Measurements from ENCODE around the gene PHTF2.

The PHTF2 gene

DNA sequence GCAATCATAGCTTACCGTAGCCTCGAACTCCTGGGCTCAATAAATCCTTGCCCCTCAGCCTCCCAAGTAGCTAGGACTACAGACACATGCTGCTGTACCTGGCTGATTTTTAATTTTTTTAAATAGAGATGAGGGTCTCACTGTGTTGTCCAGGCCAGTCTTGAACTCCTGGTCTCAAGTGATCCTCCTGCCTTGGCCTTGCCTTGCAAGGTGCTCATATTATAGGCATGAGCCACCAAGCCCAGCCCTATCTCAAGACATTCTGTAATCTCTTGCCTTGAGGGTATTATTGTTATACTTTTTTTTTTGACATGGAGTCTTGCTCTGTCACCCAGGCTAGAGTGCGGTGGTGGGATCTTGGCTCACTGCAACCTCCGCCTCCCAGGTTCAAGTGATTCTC, 86.6 kb downstream of the PHTF2 start:
- DNase-seq: no peak

DNA sequence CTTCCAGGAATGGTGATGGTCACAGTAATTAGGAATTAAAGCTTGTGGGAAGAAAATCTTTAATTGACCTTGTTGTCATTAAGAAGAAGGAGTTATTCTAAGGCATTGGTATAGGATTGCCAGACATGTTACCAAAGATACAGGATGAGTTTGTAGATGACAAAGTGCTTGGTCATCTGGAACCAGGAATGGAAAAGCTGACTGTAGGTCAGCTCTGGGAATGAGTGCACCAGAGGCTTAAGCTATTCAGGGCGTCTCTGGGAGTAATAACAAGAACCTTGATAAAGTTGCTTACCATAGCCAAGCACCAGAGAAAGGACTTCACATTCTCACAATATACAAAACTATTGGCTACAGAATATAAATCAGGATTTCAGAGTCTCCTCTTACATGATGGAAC, 89.0 kb downstream of the PHTF2 start:
- no peak for DNase-seq

DNA sequence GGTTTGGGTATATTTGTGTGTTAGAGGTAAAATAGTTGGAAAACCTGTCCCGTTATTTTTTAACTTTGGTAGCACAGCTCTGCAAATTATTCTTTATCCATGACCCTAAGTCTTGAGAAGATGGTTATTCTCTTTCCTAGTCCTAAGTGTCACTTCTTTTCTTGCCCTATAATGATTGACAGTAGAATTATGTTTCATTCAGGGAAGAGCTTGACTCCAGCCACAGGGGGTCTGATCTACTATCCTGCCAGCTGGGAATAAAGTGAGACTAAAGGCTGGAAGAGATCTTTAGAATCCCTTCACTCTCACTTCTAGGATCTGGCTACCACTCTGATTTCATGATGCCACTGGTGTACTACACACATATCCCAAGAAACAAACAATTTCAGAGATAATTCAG, 90.4 kb downstream of the PHTF2 start:
- DNase-seq: no peak

DNA sequence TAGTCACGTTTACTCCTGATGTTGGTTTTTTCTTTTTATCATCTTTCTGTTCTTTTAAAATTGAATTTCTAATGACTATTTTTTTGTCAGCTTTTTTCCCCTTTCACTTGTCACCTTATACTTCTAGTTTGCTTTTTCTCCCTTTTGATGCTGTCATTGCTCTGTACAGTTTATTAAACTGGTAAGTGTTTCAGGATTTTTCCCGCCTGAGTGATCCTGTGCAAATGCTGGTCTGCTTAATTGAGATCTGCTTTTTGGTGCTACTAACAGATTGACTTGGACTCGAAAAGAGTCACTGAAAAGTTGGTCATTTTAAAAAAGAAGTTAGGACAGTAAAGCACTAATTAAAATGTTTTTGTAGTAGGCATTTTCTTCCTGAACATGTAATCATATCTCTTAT, 95.2 kb downstream of the PHTF2 start:
- DNase-seq: no peak

DNA sequence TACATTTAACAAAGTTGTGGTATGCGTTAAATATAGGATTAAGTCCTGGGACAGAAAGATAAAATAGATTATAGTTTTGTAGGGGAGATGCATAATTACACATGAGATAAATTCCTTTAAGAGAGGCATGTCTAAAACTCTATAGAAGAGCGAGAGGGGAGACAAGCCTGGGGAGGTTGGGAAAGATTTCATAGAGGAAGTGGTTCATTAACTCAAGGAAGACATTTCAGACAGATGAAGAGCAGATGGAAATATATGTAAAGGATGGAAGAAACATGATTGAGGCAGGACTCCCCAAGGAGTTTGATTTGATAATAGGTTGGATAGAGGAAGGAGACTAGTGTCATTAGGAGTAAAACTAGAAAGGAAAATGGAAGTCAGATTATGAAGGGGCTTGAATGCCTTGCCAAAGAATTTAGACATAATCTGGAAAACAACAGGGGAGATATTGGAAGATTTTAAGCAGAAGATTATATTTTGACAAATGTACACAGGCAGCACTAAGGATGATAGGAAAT, 96.1 kb downstream of the PHTF2 start:
- no peak for DNase-seq

DNA sequence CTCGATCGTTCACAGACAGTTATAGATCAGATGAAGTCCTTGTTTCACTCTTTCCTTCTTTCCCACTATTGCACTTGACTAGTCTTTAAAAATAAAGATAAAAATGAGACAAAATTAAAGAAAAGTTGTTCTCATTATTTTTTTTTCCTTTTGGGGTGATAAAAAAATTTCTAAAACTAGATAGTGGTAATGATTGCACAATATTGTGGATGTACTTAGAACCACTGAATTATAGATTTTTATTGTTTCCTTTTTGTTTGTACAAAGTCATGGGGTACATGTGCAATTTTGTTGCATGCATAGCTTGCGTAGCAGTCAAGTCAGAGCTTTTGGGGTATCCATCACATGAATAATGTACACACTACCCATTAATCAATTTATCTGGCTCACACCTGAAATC, 97.3 kb downstream of the PHTF2 start:
- DNase-seq: no peak

DNA sequence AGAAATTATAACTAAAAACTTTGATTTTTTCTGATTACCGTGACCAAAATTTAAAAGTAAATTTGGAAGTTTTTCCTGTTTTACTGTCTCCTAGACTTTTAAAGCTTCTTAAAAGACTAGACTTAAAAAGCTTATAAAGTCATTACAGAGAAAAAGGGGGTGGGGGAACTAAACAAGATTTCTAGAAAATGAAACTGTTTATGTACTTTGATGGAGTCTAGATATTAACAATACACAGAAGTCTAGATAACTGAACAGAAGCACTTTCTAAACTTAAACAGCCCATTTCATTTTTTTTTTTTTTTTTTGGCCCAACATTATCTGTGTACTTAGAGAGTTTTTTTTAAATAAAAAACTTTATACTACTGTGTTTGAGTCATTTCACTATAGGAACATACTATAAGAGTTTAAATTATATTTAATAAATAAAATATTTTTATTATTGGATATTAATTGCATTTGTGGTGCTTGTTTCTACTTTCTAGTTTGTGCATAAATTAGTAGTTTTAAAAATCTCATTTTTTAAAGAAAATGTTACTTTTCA, 98.5 kb downstream of the PHTF2 start:
- DNase-seq: no peak

DNA sequence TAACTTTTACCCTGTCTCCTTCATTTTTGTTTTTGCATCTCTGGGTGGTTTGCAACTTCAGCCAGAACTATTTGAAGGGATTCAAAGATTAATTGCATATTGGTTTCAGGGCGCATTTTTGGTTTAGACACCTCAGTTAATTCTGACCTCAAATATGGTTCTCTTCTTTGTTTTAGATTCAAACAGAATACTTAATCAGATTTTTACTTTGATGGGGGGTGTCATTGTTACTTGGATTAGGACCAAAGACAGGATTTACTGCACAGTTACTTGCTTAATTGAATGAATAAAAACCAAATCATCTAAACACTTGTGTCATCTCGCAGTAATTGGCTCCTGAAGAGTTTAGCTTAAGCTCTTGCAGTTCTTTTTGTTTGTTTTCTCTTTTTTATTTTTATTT, 100.9 kb downstream of the PHTF2 start:
- DNase-seq: no peak

DNA sequence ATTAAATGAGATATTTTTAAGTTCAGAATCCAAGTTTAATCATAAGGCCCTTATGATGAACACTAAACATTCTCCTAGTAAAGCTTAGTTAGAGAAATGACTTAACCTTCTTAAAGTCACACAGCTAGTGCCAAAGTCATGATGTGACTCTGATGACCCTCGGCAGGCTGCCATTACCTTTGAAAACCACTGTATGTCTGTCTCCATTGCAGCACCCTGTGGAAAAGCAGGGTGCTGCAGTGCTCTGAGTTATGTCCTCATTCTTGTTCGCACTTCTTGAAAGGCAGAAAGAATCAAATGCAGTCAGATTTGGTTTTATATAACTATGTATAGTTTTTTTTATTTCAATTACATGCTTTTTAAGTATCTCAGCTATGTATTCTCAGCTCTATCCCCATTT, 105.0 kb downstream of the PHTF2 start:
- DNase-seq: no peak

DNA sequence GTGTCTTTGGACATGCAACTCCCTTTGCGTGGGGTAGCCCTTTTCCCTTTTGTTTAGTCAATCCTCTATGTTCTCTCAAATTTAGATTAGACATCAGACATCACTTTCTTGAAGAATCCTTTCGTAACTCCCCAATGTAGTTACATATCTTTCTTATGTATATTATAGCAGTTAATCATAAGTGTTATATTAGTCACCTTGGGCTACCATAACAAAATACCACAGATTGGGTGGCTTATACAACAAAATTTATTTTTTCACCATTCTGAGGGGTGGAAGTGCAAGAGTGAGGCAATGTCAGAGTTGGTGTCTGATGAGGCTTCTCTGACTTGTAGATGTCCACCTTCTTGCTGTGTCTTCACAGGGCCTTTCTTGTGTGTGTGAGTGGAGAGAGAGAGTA, 105.7 kb downstream of the PHTF2 start:
- DNase-seq: no peak

DNA sequence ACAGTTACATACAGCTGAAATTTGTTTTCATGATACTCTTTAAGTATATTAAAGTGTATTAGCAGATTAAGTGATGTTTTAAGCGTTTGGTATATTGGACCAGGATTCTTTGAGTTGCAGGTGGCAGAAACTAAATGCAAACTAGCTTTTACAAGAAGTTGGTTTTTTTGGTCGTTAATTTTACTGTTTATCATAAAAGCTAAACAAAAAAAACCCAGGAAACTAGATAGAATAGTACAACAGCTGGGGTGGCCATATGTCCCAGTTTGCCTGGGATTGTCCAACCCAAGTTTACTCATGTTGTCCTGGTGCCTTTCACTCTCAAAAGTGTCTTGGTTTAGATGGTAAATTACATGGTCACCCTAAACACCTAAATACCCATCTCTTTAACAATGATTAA, 108.7 kb downstream of the PHTF2 start:
- no peak for DNase-seq

DNA sequence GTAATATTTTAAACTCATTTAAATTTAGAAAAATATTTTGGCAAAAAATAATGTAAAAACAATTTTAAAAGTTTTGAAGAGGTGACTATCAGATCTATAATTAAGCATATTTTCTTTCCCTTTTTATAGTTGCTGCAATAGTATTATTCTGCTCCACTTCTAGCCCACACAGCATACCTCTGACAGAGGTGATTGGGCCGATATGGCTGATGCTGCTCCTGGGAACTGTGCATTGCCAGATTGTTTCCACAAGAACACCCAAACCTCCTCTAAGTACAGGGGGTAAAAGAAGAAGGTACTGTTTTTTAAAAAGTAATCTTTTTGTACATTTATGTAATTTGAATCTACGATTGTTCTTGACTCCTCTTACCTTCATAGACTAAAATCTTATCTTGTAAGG, 110.1 kb downstream of the PHTF2 start:
- DNase-seq: no peak

DNA sequence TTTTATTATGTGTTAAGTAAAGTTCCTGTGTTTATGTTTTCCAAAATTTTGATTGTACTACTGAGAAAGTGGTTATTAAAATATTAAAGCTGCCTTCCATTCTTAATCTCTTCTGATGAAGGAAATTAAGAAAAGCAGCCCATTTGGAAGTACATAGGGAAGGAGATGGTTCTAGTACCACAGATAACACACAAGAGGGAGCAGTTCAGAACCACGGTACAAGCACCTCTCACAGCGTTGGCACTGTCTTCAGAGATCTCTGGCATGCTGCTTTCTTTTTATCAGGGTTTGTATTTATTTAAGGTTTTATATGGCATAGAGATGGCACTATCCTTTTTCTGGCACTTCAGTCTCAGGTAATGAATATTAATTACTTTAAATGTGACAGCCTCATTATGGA, 111.6 kb downstream of the PHTF2 start:
- no peak for DNase-seq

DNA sequence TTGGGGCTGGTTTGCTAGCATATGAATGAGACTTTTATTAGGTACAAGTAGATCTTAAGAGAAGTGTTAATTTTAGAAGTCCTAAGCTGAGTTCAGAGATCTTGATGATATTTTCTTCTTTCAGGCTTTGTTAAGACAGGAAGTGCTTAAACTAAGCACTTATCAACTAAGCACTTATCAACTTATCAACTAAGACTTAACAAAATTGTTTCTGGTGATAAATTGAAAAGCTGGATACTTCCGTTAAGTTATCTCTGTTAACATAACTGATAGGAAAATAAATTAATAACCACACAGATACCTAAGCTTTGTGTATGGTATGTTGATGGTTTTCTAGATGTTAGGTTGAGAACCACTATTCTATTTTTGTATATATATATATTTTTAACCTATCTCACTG, 113.7 kb downstream of the PHTF2 start:
- DNase-seq: no peak

DNA sequence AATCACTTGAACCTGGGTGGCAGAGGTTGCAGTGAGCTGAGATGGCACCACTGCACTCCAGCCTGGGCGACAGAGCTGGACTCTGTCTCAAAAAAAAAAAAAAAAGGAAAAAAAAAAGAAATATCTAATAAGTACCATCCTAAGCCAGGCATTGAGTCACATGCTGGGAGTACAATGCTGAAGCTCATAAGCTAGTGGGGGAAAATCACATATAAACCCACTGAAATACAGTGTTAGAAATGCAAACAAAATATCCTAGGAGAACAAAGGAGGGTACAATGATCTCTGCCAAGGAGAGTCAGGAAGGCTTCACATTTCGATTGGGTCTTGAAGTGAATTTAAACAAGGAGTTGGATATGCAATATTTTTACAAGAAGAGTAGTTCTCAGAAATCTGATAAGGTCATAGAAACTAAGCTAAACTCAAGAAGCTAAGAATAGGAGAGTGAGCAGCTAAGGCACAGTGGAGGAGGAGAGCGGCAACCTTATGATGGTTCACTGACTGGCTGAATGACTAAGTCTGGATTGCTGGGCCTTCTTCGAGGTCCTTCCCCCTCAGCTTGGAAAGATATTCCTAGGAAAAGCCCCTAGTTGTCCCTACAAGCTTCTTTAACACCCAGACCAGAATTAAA, 115.5 kb downstream of the PHTF2 start:
- DNase-seq: no peak

DNA sequence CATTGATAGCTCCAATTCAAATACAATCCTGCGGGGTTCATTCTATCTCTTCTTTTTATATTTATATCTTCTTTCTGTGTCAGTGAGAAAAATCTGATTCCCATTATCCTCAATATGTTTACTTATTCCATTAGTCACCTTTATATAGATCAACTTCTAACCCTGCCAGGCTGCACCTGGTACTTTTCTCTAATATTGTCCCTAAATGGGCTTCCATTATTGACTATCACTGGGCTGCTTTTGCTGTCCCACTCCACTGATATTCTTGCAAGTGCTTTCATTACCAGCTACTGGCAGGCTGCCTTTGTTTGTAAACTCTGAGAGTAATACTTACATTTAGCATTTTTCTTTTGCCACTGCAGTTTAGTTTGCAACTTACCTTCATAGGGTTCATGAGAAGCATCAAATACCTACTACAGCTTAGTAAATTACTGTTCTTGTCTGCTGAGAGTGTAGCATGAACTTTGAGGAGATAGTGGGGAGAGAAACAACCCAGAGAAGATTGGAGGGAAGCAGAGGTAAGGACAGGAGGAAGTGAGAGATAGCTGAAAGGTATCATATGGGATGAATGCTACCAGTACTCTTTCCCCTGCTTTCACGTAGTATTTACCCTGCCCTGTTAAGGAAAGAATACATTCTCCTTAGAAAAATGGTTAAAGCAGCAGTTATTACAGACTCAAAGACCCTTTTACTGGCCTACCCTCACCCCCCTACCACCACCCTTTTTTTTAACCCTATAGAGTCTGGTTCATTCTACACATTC, 119.1 kb downstream of the PHTF2 start:
- no peak for DNase-seq

DNA sequence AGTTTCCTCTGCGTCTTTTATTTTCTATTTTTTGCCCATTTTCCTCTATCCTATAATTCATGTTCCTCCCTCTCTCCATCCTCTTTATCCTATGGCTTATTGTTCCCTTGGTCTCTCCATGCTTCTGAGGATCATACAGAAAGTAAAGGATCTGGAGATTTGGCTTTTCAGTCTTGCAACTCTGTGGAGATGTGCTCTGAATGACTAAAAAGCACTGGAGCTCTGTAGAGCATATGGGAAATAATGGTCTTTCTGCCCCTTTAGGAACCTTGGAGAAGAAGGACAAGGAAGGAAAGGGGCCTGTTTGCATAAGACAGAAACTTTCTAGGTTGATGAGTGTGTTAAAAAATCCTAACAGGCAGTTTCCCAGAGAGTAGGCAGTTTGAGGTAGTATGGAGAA, 120.1 kb downstream of the PHTF2 start:
- DNase-seq: no peak

DNA sequence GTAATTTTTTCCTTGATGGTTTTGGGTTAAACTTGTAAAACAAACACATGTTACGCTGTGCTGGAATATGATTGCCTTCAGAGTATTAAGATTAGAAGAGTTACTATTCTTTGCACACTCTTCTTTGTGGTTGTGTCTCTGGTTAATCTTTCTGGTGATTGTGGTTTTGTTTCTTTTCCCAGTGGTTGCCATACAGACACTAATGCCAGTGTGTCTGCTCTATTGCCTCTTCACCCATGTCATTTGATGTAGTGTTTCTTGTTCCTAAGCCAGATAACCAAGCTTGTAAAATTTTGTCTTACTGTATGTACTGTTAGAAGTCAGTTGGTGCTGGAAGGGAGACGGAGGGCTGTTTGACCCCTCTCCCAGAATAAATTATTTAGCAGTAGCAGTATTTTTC, 124.8 kb downstream of the PHTF2 start:
- no peak for DNase-seq

DNA sequence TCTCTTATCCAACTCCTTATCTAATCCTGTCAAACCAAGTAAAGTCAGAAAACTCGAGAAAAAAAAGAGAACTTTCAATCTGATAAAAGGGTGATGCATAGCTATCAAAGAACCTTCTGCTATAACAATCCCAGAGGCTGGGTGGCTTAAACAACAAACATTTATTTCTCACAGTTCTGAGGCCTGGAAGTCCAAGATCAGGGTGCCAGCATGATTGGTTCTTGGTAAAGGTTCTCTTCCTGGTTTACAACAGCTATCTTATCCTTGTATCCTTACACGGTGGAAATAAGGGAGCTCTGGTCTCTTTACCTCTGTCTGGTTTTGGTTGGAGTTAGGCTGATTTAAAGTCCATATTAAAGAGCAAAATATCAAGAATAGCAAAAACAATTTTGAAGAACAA, 131.9 kb downstream of the PHTF2 start:
- DNase-seq: no peak

DNA sequence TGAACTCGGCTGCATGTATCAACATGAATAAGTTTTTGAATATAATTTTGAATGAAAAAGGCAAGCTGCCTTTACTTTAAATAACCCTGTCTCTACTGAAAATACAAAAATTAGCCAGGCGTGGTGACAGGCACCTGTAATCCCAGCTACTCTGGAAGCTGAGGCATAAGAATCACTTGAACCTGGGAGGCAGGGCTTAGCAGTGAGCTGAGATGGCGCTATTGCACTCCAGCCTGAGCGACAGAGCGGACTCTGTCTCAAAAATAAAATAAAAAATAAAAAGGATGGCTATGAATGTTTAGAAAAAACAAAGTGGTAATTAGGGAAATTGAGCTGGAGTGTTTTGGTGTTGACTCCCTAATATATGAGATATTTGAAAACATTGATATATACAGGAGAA, 133.3 kb downstream of the PHTF2 start:
- DNase-seq: no peak

DNA sequence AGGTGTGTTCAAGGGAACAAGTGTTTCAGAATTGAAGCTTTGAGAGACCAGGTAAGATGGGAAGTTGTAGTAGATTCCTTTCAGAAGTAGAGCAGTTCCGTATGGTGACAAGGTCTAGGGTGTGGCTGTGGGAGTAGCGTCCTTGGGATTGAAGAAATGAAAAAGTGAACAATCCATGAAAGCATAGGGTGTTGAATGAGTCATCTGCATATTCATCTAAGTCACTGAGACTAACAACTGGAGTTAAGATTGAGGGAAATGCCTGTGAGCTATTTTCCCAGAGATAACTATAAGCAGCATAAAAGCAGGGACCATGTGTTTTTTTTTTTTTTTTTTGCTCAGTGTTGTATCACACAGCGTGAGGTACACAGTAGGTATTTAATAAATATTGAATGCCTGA, 134.8 kb downstream of the PHTF2 start:
- DNase-seq: no peak

DNA sequence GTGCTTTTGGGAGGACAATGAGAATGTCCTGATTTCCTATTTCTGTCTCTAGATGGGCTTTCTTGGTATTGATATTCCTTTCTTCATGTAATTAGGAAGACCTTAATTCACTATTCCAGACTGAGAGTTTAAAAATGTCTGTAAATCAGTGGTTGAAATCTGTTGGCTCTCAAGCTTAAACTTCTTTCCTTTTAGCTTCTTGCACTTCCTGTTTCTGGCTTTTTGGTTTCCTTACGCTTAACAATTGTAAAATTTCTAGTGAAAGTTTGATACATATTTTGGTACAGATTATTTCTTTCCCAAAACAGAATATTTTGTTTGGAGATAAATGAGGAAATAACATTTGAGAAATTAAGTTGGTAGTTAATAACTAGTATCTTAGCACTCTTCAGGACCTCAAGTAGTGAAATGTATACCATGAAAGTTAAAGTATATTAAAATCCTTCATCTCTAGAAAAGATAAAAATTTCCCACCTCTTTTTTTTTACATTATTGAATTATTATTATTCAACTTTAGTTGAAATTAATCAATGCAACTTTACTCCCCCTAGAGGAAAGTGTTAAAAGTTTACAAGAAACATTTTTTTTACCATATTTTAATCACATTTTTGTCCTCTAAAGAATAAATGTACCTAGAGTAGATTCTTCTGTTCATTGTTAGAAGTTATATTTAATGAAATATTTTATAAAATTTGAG, 137.2 kb downstream of the PHTF2 start:
- DNase-seq: no peak

DNA sequence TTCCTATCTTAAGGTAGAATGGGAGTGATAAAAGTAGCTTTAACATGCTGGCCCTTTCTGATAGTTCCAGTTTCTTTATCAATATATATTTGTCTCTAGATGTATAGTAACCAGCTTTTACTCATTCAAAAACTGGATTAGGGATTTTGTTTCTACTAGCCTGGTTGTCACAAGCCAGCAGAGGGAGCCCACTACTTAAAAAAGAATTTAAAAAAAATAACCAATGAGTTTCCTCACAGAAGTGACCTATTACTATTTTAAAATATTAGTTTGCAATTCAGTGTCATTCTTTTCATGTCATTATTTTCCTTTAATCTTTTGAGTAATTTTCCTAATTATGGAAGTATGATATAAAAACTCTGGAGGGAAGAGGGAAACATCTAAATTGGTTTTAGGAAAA, 142.1 kb downstream of the PHTF2 start:
- no peak for DNase-seq

DNA sequence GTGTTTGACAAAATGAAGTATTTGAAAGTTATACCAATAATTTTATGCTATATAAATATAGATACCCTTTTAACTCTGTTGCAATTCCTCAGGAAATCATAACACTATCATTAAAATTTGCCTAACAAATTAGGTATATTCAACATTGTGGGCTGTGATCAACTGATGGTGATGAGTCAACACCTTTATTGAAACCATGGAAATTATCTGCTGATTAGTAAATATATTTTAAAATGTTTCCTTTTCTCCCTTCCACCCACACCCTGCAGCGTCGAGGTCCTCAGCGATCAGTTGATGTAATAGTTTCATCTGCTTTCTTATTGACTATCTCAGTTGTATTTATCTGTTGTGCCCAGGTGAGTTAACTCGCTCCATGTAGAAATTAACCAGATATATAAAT, 143.9 kb downstream of the PHTF2 start:
- no peak for DNase-seq

All from cerebellar nuclear complex (tissue), 1 donor.